ENCODE results near the gene HEPN1.
"Not testable (repeated sequence)": the region's sequence is repeated elsewhere in the genome, so short reads cannot be mapped to it uniquely, and the experiment has no call there.

HEPN1 gene

DNA sequence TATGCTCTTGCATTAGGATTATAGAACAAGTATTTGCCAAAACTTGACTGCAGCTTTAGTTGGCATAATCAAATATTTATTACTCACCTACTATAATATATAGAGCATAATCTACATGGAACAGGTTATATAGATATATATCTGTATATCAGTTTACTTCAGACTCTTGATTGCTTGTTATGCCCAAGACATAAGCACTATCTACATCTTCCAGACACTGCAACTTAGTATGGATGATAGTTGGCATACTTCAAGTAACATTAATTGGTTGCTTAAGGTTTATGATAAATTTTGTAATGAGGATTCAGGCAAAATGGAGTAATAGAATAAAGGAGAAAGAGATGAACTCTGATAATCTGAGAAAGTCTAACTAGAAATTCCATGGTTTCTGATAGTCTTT, 36.0 kb downstream of the HEPN1 start:
- peaks cover 20% of the 10 kb centered on the region for H3K27me3 ChIP-seq (ENCODE audit: control insufficient read depth, insufficient read depth, low read length, poor library complexity, severe bottlenecking)
- no peaks in the 10 kb centered on the region for H3K9me3 ChIP-seq (ENCODE audit: control insufficient read depth, low read length)
- H3K4me3 ChIP-seq (ENCODE audit: insufficient read depth, low read depth, low read length) = no peak overlapping the region
- no peaks in the 10 kb centered on the region for H3K36me3 ChIP-seq (ENCODE audit: control insufficient read depth, insufficient read depth, low read length)
- no peak overlapping the region for H3K27ac ChIP-seq (ENCODE audit: insufficient read depth, low read depth, low read length, poor library complexity, severe bottlenecking)
- peaks cover 10% of the 10 kb centered on the region for H3K4me1 ChIP-seq (ENCODE audit: control insufficient read depth, insufficient read depth, low read length)

GRCh38 chr11:124961972-124962609, 43.0 kb downstream of the HEPN1 start:
- Histone ChIP-seq H3K27ac (ENCODE audit: insufficient read depth, low read depth, low read length, poor library complexity, severe bottlenecking) (no peak overlapping the region), H3K9me3 (ENCODE audit: control insufficient read depth, low read length) (no peaks in the 10 kb centered on the region), H3K4me3 (ENCODE audit: insufficient read depth, low read depth, low read length) (no peak overlapping the region), H3K36me3 (ENCODE audit: control insufficient read depth, insufficient read depth, low read length) (no peaks in the 10 kb centered on the region), H3K4me1 (ENCODE audit: control insufficient read depth, insufficient read depth, low read length) (no peaks in the 10 kb centered on the region), H3K27me3 (ENCODE audit: control insufficient read depth, insufficient read depth, low read length, poor library complexity, severe bottlenecking) (no peaks in the 10 kb centered on the region)
- WGBS, 2 experiments = 45 to 49% methylated on average over 4 to 5 of the region's 5 CpGs

GRCh38 chr11:124968197-124968596, 49.1 kb downstream of the HEPN1 start:
- WGBS, 2 experiments = 89 to 92% methylated on average over 13 of the region's 13 CpGs
- not testable (repeated sequence) for H3K4me1 ChIP-seq (ENCODE audit: control insufficient read depth, insufficient read depth, low read length); H3K9me3 ChIP-seq (ENCODE audit: control insufficient read depth, low read length); H3K27me3 ChIP-seq (ENCODE audit: control insufficient read depth, insufficient read depth, low read length, poor library complexity, severe bottlenecking); H3K4me3 ChIP-seq (ENCODE audit: insufficient read depth, low read depth, low read length); H3K27ac ChIP-seq (ENCODE audit: insufficient read depth, low read depth, low read length, poor library complexity, severe bottlenecking); H3K36me3 ChIP-seq (ENCODE audit: control insufficient read depth, insufficient read depth, low read length)

Measured in ectodermal cell (in vitro differentiated cells).